KMS-11 (cell line): Measurements from ENCODE around the gene TRMO.

Experiments used
- H2AFZ ChIP-seq: fragments of 200-600 bp; sonication (generic); 2 replicates; pipeline ENCODE4 v1.6.1; 2016; ENCODE audit warnings: antibody characterized with exemption, mixed run types, low read depth
- H3K27ac ChIP-seq: fragments of 200-600 bp; sonication (generic); 2 replicates; pipeline ENCODE4 v1.6.1; 2016; ENCODE audit warnings: mild to moderate bottlenecking, mixed run types
- H3K27me3 ChIP-seq: fragments of 200-600 bp; sonication (generic); 2 replicates; pipeline ENCODE4 v1.6.1; 2017; ENCODE audit warnings: mild to moderate bottlenecking, low read depth, mixed run types, moderate library complexity; ENCODE audit not compliant: insufficient read depth
- H3K36me3 ChIP-seq: fragments of 200-600 bp; sonication (generic); 2 replicates; pipeline ENCODE4 v1.6.1; 2017; ENCODE audit warnings: mild to moderate bottlenecking, mixed run types; ENCODE audit not compliant: insufficient read depth
- H3K4me1 ChIP-seq: fragments of 200-600 bp; sonication (generic); 2 replicates; pipeline ENCODE4 v1.6.1; 2016; ENCODE audit warnings: mild to moderate bottlenecking, low read depth, mixed run types; ENCODE audit not compliant: poor library complexity, severe bottlenecking
- H3K4me2 ChIP-seq: fragments of 200-600 bp; sonication (generic); 2 replicates; pipeline ENCODE4 v1.7.0; 2016; ENCODE audit warnings: mild to moderate bottlenecking, mixed run types
- H3K4me3 ChIP-seq: fragments of 200-600 bp; sonication (generic); IDR thresholded peaks from 2 replicates; pipeline ENCODE4 v1.6.1; 2017; ENCODE audit warnings: low read depth, low read length, mixed read lengths; ENCODE audit not compliant: insufficient read depth
- H3K79me2 ChIP-seq: fragments of 200-600 bp; sonication (generic); 2 replicates; pipeline ENCODE4 v1.6.1; 2016; ENCODE audit warnings: low read depth, mixed run types; ENCODE audit not compliant: insufficient read depth
- H3K9ac ChIP-seq: fragments of 200-600 bp; sonication (generic); 2 replicates; pipeline ENCODE4 v1.6.1; 2016; ENCODE audit warnings: mild to moderate bottlenecking, mixed run types
- H4K20me1 ChIP-seq: fragments of 200-600 bp; sonication (generic); 2 replicates; pipeline ENCODE4 v1.6.1; 2016; ENCODE audit warnings: mild to moderate bottlenecking, mixed run types; ENCODE audit not compliant: insufficient read depth
- CTCF ChIP-seq: fragments of 200-600 bp; sonication (generic); conservative IDR thresholded peaks from 2 replicates; pipeline ENCODE4 v1.6.1; 2017; ENCODE audit warnings: low read depth, mild to moderate bottlenecking, antibody characterized with exemption, low read length, moderate library complexity, mixed read lengths

Gene TRMO

GRCh38 chr9:97854696-97855485 is 67.4 kb downstream of the TRMO start:
- no peak overlapping the region for H3K9ac ChIP-seq

More at GRCh38 chr9:97854696-97855485, 67.4 kb downstream of the TRMO start:
- Histone ChIP-seq H3K4me1 (no peaks in the 10 kb centered on the region), H3K36me3 (no peaks in the 10 kb centered on the region), H4K20me1 (no peaks in the 10 kb centered on the region), H3K4me2 (no peak overlapping the region), H2AFZ (no peak overlapping the region), H3K79me2 (no peaks in the 10 kb centered on the region), H3K4me3 (no peak overlapping the region), H3K27me3 (no peaks in the 10 kb centered on the region), H3K27ac (no peak overlapping the region)
- TF ChIP-seq CTCF: no peak
